ENCODE measurements around the gene ARL16. TPM values are rescaled to one million over a fixed set of nuclear protein-coding genes. Genes with fewer than 3 reads are reported as not detected.

The ARL16 gene
- total RNA-seq: 39.3 and 59.9 TPM in 2 replicates

GRCh38 chr17:81683584-81684441 lies at the start of gene ARL16, which contains the start of gene HGS:
TSS of gene ARL16 (minus strand) at chr17:81683797. CDS start at chr17:81683753, 44 bp downstream.
TSS of gene HGS (plus strand) at chr17:81684011. CDS start at chr17:81684067, 56 bp downstream.

GRCh38 chr17:81711814-81712467 lies 28.3 kb upstream of the ARL16 start, which contains the start of gene SLC25A10:
TSS of gene SLC25A10 (plus strand) at chr17:81712284. CDS start at chr17:81712427, 143 bp downstream.

GRCh38 chr17:81702934-81703746 lies 19.5 kb upstream of the ARL16 start, which contains the start of gene MRPL12:
TSS of gene MRPL12 (plus strand) at chr17:81703367. CDS start at chr17:81703502, 135 bp downstream.

GRCh38 chr17:81666342-81667191 lies 17.0 kb downstream of the ARL16 start, which contains the start of the genes CCDC137 and OXLD1:
TSS of gene CCDC137 (plus strand) at chr17:81666737. CDS start at chr17:81666767, 30 bp downstream.
TSS of gene OXLD1 (minus strand) at chr17:81666605. CDS start at chr17:81666577, 28 bp downstream.

GRCh38 chr17:81656118-81656743 lies 27.4 kb downstream of the ARL16 start, which contains the start of gene PDE6G:
TSS of gene PDE6G (minus strand) at chr17:81656542. CDS start at chr17:81653305, 3,237 bp downstream.

GRCh38 chr17:81636505-81637288 lies 46.9 kb downstream of the ARL16 start, which contains the start of the genes NPLOC4 and TSPAN10:
TSS of gene NPLOC4 (minus strand) at chr17:81637112. CDS start at chr17:81636930, 182 bp downstream.
TSS of gene TSPAN10 (plus strand) at chr17:81637196. CDS start at chr17:81642413, 5,217 bp downstream.

Other genes starting within 250 kb of the ARL16 start
- 6,276 and 9,433 TPM in 2 replicates for gene ACTG1, start 171.0 kb downstream of the ARL16 start, total RNA-seq
- 0.39 and 1.1 TPM in 2 replicates for gene FSCN2, start 155.4 kb downstream of the ARL16 start, total RNA-seq
- 21.3 and 34.4 TPM in 2 replicates for gene FAAP100, start 131.4 kb downstream of the ARL16 start, total RNA-seq
- gene NPLOC4, start 46.7 kb downstream of the ARL16 start, total RNA-seq: 45.3 and 71.0 TPM in 2 replicates
- 0.26 and 0.64 TPM in 2 replicates for gene TSPAN10, start 46.6 kb downstream of the ARL16 start, total RNA-seq
- 1.4 TPM in 1 of 2 replicates, not detected in the other for gene PDE6G, start 27.3 kb downstream of the ARL16 start, total RNA-seq
- 40.5 and 54.7 TPM in 2 replicates for gene OXLD1, start 17.2 kb downstream of the ARL16 start, total RNA-seq
- gene CCDC137, start 17.1 kb downstream of the ARL16 start, total RNA-seq: 15.6 and 17.5 TPM in 2 replicates
- gene HGS, start 214 bp upstream of the ARL16 start, total RNA-seq: 72.2 and 89.6 TPM in 2 replicates
- 46.4 and 93.5 TPM in 2 replicates for gene MRPL12, start 19.6 kb upstream of the ARL16 start, total RNA-seq
- 15.3 and 22.8 TPM in 2 replicates for gene SLC25A10, start 28.5 kb upstream of the ARL16 start, total RNA-seq
- not detected in 2 replicates for gene GCGR, start 120.4 kb upstream of the ARL16 start, total RNA-seq
- 69.5 and 121 TPM in 2 replicates for gene MCRIP1, start 149.5 kb upstream of the ARL16 start, total RNA-seq
- not detected in 2 replicates for gene PPP1R27, start 151.3 kb upstream of the ARL16 start, total RNA-seq
- 1,783 and 2,221 TPM in 2 replicates for gene P4HB, start 176.7 kb upstream of the ARL16 start, total RNA-seq
- 143 and 305 TPM in 2 replicates for gene ARHGDIA, start 187.5 kb upstream of the ARL16 start, total RNA-seq
- gene ALYREF, start 207.8 kb upstream of the ARL16 start, total RNA-seq: 47.7 and 158 TPM in 2 replicates
- gene ANAPC11, start 207.9 kb upstream of the ARL16 start, total RNA-seq: 147 and 313 TPM in 2 replicates
- gene NPB, start 218.4 kb upstream of the ARL16 start, total RNA-seq: 0.26 and 0.48 TPM in 2 replicates
- 19.0 and 74.9 TPM in 2 replicates for gene PCYT2, start 227.6 kb upstream of the ARL16 start, total RNA-seq
- gene SIRT7, start 234.4 kb upstream of the ARL16 start, total RNA-seq: 11.1 and 20.7 TPM in 2 replicates
- gene MAFG, start 243.9 kb upstream of the ARL16 start, total RNA-seq: 12.1 and 15.1 TPM in 2 replicates

Measured in epithelial cell of alveolus of lung (primary cell).